HEK293T (cell line): ENCODE data around the gene HS6ST2.

Experiments
- FOXK2 ChIP-seq: fragments of 450-650 bp; IDR thresholded peaks from 2 replicates; pipeline ENCODE4 v1.6.1; 2016; ENCODE audit warnings: mild to moderate bottlenecking
- FOXM1 ChIP-seq: fragments of 450-650 bp; IDR thresholded peaks from 2 replicates; pipeline ENCODE4 v1.6.1; 2017; ENCODE audit warnings: mild to moderate bottlenecking, borderline replicate concordance
- HDGF ChIP-seq: fragments of 450-650 bp; IDR thresholded peaks from 2 replicates; pipeline ENCODE4 v1.6.1; 2017; ENCODE audit warnings: antibody characterized with exemption, borderline replicate concordance
- LEF1 ChIP-seq: fragments of 450-650 bp; IDR thresholded peaks from 2 replicates; pipeline ENCODE4 v1.6.1; 2017; ENCODE audit warnings: mild to moderate bottlenecking, borderline replicate concordance
- SP1 ChIP-seq: fragments of 450-650 bp; IDR thresholded peaks from 2 replicates; pipeline ENCODE4 v1.6.1; 2017
- SUZ12 ChIP-seq: fragments of 450-650 bp; IDR thresholded peaks from 2 replicates; pipeline ENCODE4 v1.6.1; 2016; ENCODE audit warnings: mild to moderate bottlenecking
- TARDBP ChIP-seq: fragments of 450-650 bp; IDR thresholded peaks from 2 replicates; pipeline ENCODE4 v1.6.1; 2016
- ZNF384 ChIP-seq: fragments of 450-650 bp; IDR thresholded peaks from 2 replicates; pipeline ENCODE4 v1.6.1; 2016

DNA sequence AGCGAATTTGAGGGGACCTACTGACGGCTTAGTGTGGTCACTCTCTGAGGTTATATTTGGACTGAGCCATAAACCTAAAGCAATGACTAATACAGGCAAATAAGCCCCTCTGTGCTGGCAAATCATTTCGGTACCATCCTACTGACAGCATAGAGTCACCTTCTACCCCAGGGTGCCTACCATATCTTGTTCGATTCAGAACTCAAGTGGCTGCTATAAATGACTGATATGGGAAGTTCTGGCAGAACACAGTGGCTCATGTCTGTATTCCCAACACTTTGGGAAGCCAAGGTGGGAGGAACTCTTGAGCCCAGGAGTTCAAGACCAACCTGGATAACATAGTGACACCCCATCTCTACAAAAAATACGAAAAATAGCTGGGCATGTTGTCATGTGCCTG lies 243.5 kb downstream of the HS6ST2 start:
- TF ChIP-seq HDGF (no peak), SUZ12 (no peak), FOXM1 (no peak), ZNF384 (no peak), FOXK2 (no peak), LEF1 (no peak), TARDBP (no peak), SP1 (no peak)
